Chondrocyte (in vitro differentiated cells): ENCODE results near the gene KRT82. TPM values are rescaled to one million over a fixed set of nuclear protein-coding genes. Genes with fewer than 3 reads are reported as not detected.
"Not testable (repeated sequence)": the region's sequence is repeated elsewhere in the genome, so short reads cannot be mapped to it uniquely, and the experiment has no call there.

ENCODE experiments used
- DNase-seq: peaks from one replicate; pipeline ENCODE4 v3.0.0; 2021; ENCODE audit warnings: mixed read lengths, low spot score
- H3K27ac Mint-ChIP-seq: one replicate; pipeline ENCODE4 v1.8.0; 2021; ENCODE audit warnings: mild to moderate bottlenecking, moderate library complexity, mixed read lengths; ENCODE audit not compliant: unreplicated experiment
- H3K27me3 Mint-ChIP-seq: 2 replicates; pipeline ENCODE4 v1.8.0; 2021; ENCODE audit warnings: low read depth, mixed read lengths
- H3K36me3 Mint-ChIP-seq: 2 replicates; pipeline ENCODE4 v1.8.0; 2021; ENCODE audit warnings: low read depth, mixed read lengths
- H3K4me1 Mint-ChIP-seq: 2 replicates; pipeline ENCODE4 v1.8.0; 2021; ENCODE audit warnings: low read depth, mild to moderate bottlenecking, mixed read lengths
- H3K4me3 Mint-ChIP-seq: one replicate; pipeline ENCODE4 v1.8.0; 2021; ENCODE audit warnings: mild to moderate bottlenecking, moderate library complexity, mixed read lengths; ENCODE audit not compliant: unreplicated experiment
- H3K9me3 Mint-ChIP-seq: 2 replicates; pipeline ENCODE4 v1.8.0; 2021; ENCODE audit warnings: low read depth, mixed read lengths
- CTCF ChIP-seq: fragments of 200-600 bp; sonication (generic); IDR thresholded peaks from 2 replicates; pipeline ENCODE4 v1.5.0; 2021; ENCODE audit warnings: antibody characterized with exemption, mild to moderate bottlenecking, moderate library complexity
- total RNA-seq: library from RNA; stranded (reverse); gene quantifications from 3 replicates; pipeline ENCODE4 v1.2.1, GENCODE V29; 2021

Gene KRT82
- total RNA-seq, 1 donor from 2014 or later: not detected

- peaks cover 45% of the 10 kb centered on the region for H3K27me3 Mint-ChIP-seq
- no peak overlapping the region for H3K4me3 Mint-ChIP-seq
- no peak for DNase-seq
- TF ChIP-seq CTCF: no peak
- H3K4me1 Mint-ChIP-seq: peaks cover 10% of the 10 kb centered on the region
- no peaks in the 10 kb centered on the region for H3K36me3 Mint-ChIP-seq
- no peaks in the 10 kb centered on the region for H3K9me3 Mint-ChIP-seq
- H3K27ac Mint-ChIP-seq: no peak overlapping the region
Measured at GRCh38 chr12:52350021-52350620, 56.0 kb downstream of the KRT82 start.

- Mint-ChIP-seq H3K36me3 (no peaks in the 10 kb centered on the region), H3K4me1 (peaks cover 7% of the 10 kb centered on the region), H3K27ac (no peak overlapping the region), H3K4me3 (no peak overlapping the region), H3K9me3 (no peaks in the 10 kb centered on the region), H3K27me3 (peaks cover 36% of the 10 kb centered on the region)
- DNase-seq: no peak
- TF ChIP-seq CTCF: no peak
Measured at GRCh38 chr12:52349196-52349595, 56.9 kb downstream of the KRT82 start.

DNA sequence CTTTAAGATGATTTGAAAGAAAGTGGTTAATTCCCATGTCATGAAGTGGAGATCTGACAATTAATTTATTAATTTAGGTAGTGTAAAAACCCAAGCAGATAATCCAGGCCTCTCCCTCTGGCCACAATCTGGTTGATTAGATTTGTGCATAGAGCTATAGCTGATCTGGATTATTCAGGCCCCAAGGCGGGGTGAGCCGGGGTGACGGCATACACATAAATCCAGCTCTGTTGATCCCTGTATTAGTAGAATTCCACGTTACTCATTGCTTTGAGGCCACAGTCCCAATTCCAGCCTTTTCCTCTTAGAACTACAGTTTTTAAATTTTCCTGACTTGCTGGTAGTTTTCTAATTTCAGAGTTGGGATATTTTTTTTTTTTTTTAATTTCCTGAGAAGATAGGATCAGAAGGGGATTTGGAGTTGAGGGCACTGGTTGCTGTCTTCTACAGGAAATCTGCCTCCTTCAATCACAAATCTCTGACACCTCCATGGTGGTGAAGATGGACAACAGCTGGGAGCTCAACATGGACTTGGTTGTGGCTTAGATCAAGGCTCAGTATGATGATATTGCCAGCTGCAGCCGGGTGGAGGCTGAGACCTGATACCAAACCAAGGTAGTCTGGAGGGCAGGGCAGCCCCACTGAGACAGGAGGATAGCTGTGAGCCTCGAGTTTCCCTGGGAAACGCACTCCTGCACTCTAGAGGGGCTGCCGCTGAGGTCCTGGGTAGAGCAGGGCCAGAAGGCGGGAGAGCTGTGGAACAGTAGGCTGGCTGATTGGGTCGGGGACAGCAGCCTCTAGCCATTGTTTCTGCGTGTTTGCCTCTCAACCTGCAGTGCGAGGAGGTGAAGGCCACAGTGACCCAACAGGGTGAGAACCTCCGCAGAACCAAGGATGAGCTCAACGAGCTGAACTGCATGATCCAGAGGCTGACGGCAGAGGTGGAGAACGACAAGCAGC lies 58.3 kb downstream of the KRT82 start:
- TF ChIP-seq CTCF: no peak
- Mint-ChIP-seq H3K4me1 (peaks cover 5% of the 10 kb centered on the region), H3K4me3 (no peak overlapping the region), H3K27me3 (peaks cover 28% of the 10 kb centered on the region), H3K36me3 (no peaks in the 10 kb centered on the region), H3K9me3 (peaks cover 3% of the 10 kb centered on the region), H3K27ac (no peak overlapping the region)
- no peak for DNase-seq

- no peak overlapping the region for H3K4me3 Mint-ChIP-seq
- peaks cover 5% of the 10 kb centered on the region for H3K4me1 Mint-ChIP-seq
- no peaks in the 10 kb centered on the region for H3K36me3 Mint-ChIP-seq
- no peak for TF ChIP-seq CTCF
- H3K9me3 Mint-ChIP-seq: peaks cover 3% of the 10 kb centered on the region
- DNase-seq: no peak
- H3K27me3 Mint-ChIP-seq: peaks cover 21% of the 10 kb centered on the region
- no peak overlapping the region for H3K27ac Mint-ChIP-seq
Measured at GRCh38 chr12:52347016-52347415, 59.1 kb downstream of the KRT82 start.

DNA sequence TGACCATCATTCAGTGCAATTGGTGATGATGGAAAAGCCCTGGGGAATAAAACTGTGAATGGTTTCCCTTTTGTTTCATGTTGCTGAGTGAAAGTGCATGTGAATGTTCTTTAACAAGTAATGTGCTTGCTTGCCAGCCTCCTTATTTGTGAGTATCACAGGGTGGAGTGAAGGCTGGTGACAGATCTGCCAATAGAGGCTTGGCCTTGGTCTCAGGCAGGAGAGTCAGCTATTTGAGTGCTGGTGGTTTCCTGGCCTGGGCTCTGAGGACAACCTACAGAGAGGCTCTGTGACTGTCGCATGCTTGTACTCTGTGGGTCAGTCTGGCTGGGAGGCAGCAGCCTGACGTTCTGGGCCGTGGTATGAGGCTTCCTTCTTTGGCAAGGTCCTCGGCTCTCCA lies 59.5 kb downstream of the KRT82 start:
- no peak overlapping the region for H3K4me3 Mint-ChIP-seq
- TF ChIP-seq CTCF: no peak
- no peak for DNase-seq
- H3K4me1 Mint-ChIP-seq: peaks cover 5% of the 10 kb centered on the region
- H3K27ac Mint-ChIP-seq: no peak overlapping the region
- peaks cover 3% of the 10 kb centered on the region for H3K9me3 Mint-ChIP-seq
- no peaks in the 10 kb centered on the region for H3K36me3 Mint-ChIP-seq
- peaks cover 22% of the 10 kb centered on the region for H3K27me3 Mint-ChIP-seq

DNA sequence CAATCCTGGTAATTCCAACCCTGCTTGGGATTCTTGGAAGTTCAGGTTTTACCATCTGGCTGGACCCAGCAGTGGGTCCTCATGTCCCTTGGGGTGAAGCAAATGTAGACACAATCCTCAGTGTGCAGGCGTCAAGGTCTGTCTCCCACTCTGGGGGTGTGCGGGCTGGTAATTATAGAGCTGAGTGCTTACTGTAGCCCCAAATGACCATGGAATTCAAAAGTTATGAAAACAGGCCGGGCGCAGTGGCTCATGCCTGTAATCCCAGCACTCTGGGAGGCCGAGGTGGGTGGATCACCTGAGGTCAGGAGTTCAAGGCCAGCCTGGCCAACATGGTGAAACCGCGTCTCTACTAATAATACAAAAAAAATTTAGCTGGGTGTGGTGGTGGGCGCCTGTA lies 61.1 kb downstream of the KRT82 start:
- not testable (repeated sequence) for H3K4me3 Mint-ChIP-seq, H3K27ac Mint-ChIP-seq, H3K9me3 Mint-ChIP-seq, H3K36me3 Mint-ChIP-seq, H3K4me1 Mint-ChIP-seq, DNase-seq
- H3K27me3 Mint-ChIP-seq: peaks cover 22% of the 10 kb centered on the region
